BLaER1 treated with 17β-estradiol and CSF1 and Interleukin-3, amounts not matched to agents 10 nM and 100 nM (cell line): Measurements from ENCODE around the gene BHLHA9.

Experiments
- H3K27ac ChIP-seq, 11 experiments: shearing (Covaris generic); formaldehyde crosslinking; 2 replicates each; pipeline ENCODE4 v1.8.1; 2022
- H3K27me3 ChIP-seq, 11 experiments: shearing (Covaris generic); formaldehyde crosslinking; 2 replicates each; pipeline ENCODE4 v1.8.1; 2022
- H3K36me3 ChIP-seq, 11 experiments: shearing (Covaris generic); formaldehyde crosslinking; 2 replicates each; pipeline ENCODE4 v1.8.1; 2022
- H3K4me1 ChIP-seq, 10 experiments: shearing (Covaris generic); formaldehyde crosslinking; 2 replicates each; pipeline ENCODE4 v1.8.1; 2022
- H3K4me2 ChIP-seq, 11 experiments: shearing (Covaris generic); formaldehyde crosslinking; 2 replicates each; pipeline ENCODE4 v1.8.1; 2022
- H3K4me3 ChIP-seq, 10 experiments: shearing (Covaris generic); formaldehyde crosslinking; 2 replicates each; pipeline ENCODE4 v1.8.1; 2022
- H3K9ac ChIP-seq, 11 experiments: shearing (Covaris generic); formaldehyde crosslinking; 2 replicates each; pipeline ENCODE4 v1.8.1; 2022
- H3K9me3 ChIP-seq, 11 experiments: shearing (Covaris generic); formaldehyde crosslinking; replicated peaks in 1 of 11; 2 replicates each; pipeline ENCODE4 v1.8.1; 2022
- H4K20me1 ChIP-seq, 11 experiments: shearing (Covaris generic); formaldehyde crosslinking; 2 replicates each; pipeline ENCODE4 v1.8.1; 2022
- Cebpa-rat ChIP-seq, 11 experiments: shearing (Covaris generic); IDR thresholded peaks; 2 replicates each; pipeline ENCODE4 v1.8.1; 2022

BHLHA9 gene

DNA sequence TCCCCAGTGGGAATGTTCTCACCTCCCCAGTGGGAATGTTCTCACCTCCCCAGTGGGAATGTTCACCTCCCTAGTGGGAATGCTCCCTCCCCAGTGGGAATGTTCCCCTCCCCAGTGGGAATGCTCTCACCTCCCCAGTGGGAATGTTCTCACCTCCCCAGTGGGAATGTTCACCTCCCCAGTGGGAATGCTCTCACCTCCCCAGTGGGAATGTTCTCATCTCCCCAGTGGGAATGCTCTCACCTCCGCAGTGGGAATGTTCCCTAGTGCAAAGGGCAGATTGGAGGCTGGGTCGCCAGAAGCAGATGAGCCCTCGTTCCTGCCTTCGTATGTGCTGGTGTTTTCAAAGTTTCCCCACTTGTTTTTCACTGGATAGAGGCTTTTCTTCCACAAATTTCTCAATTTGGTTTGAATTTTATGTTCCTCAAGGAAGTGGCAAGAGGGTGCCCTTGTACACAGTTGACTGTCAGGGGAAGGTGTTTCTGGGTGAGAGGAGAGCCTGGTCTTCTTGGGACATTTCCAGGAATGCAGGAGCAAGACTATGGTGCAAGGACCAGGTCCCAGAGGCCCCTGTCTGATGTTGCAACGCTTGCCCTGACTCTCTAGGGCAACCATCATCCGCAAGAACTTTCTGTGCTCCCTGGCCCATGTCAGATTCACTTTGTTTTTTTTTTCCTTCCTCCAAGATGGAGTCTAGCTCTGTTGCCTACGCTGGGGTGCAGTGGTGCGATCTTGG is 43.2 kb downstream of the BHLHA9 start:
- Histone ChIP-seq H4K20me1 (no peaks in the 10 kb centered on the region), H3K4me3 (no peak overlapping the region)

DNA sequence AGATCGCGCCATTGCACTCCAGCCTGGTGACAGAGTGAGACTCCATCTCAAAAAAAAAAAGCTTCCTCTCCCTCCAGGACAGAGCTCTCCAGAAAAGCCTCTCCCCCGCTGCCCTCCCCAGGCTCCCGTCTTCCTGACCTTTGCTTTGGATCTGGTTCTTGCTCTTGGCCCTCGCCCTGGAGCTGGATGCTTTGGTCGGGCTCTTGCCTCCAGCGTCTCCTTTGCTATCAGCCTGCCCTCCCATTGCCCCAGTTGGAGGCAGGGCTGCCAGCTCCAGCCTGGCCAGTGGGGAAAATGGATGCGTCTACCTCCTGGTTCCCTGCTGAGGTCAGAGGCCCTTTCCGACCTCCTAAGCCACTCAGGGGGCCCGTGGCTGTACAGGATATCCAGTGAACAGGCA is 45.2 kb downstream of the BHLHA9 start:
- H3K27ac ChIP-seq = no peak overlapping the region
- no peaks in the 10 kb centered on the region for H3K36me3 ChIP-seq
- no peak for TF ChIP-seq Cebpa-rat (IDR thresholded peaks at IDR 0.05)
- no peaks in the 10 kb centered on the region for H4K20me1 ChIP-seq
- no peak overlapping the region for H3K9ac ChIP-seq
- peak overlapping the region in 7 of 11 experiments; percentile 35 to 60 (median 40); a peak in 10 of 22 replicates for H3K4me2 ChIP-seq
- peaks cover 0 to 35% (median 25%) of the 10 kb centered on the region in 10 experiments; a peak in 15 of 20 replicates for H3K4me1 ChIP-seq
- peaks cover 0 to 5% (median 0%) of the 10 kb centered on the region in 11 experiments; a peak in 4 of 22 replicates for H3K27me3 ChIP-seq
- no peaks in the 10 kb centered on the region for H3K9me3 ChIP-seq
- H3K4me3 ChIP-seq = no peak overlapping the region

More for the DNA sequence above, 43.2 kb downstream of the BHLHA9 start:
- Histone ChIP-seq H3K9ac (no peak overlapping the region), H3K4me2 (peak overlapping the region in 8 of 11 experiments; percentile 6 to 63 (median 44); a peak in 10 of 22 replicates), H3K36me3 (no peaks in the 10 kb centered on the region), H3K9me3 (no peaks in the 10 kb centered on the region), H3K27ac (peak overlapping the region in 1 of 11 experiments; percentile 9; a peak in 2 of 22 replicates), H3K27me3 (peaks cover 0 to 5% (median 0%) of the 10 kb centered on the region in 11 experiments; a peak in 4 of 22 replicates), H3K4me1 (peaks cover 0 to 35% (median 25%) of the 10 kb centered on the region in 10 experiments; a peak in 15 of 20 replicates)
- peak in 4 of 11 experiments; percentile 9 to 79 (median 74); a peak in 7 of 22 replicates for TF ChIP-seq Cebpa-rat (IDR thresholded peaks at IDR 0.05)

GRCh38 chr17:1315891-1316403 is 45.7 kb downstream of the BHLHA9 start:
- Histone ChIP-seq H3K27me3 (peaks cover 0 to 5% (median 0%) of the 10 kb centered on the region in 11 experiments; a peak in 4 of 22 replicates), H3K27ac (no peak overlapping the region), H3K4me3 (no peak overlapping the region), H3K4me2 (peak overlapping the region in 9 of 11 experiments; percentile 7 to 60 (median 39); a peak in 15 of 22 replicates), H3K9me3 (no peaks in the 10 kb centered on the region), H3K36me3 (no peaks in the 10 kb centered on the region), H3K4me1 (peaks cover 0 to 35% (median 25%) of the 10 kb centered on the region in 10 experiments; a peak in 15 of 20 replicates), H3K9ac (no peak overlapping the region), H4K20me1 (no peaks in the 10 kb centered on the region)
- TF ChIP-seq Cebpa-rat (IDR thresholded peaks at IDR 0.05) = no peak
